A549 (cell line): ENCODE results near the gene ROR2. TPM values are rescaled to one million over a fixed set of nuclear protein-coding genes. Genes with fewer than 3 reads are reported as not detected.

Source experiments
- ATAC-seq, 2 experiments: fragments of 200-7000 bp in 1 of 2; fragments of >200 bp in 1 of 2; cut with Nextera tagmentation in 1 of 2; cut with Tn5 transposase in 1 of 2; 3 replicates each; pipeline versions ENCODE4 v1.8.0 to v1.9.1; 2018 to 2020; ENCODE audit warnings: mild to moderate bottlenecking in 1 of 2, moderate library complexity in 1 of 2
- CTCF ChIA-PET: fragments of 300-600 bp; sonication (Branson Sonifier 250); formaldehyde crosslinking; extraction: SDS; loops from one replicate; lab custom pipeline; 2021; ENCODE audit warnings: antibody characterized with exemption, inconsistent platforms; lab: Yijun Ruan, JAX
- POLR2A ChIA-PET: fragments of 350-600 bp; formaldehyde crosslinking; extraction: SDS; loops from one replicate; lab custom pipeline; 2021; ENCODE audit warnings: antibody characterized with exemption, inconsistent platforms; lab: Yijun Ruan, JAX
- DNase-seq, 2 experiments: peaks; one replicate each; pipeline versions ENCODE4 v3.0.0 to v3.0.0-alpha.2; 2011 to 2016; ENCODE audit warnings: low read depth in 1 of 2, low spot score in 1 of 2
- FAIRE-seq: peaks from 2 replicates; lab custom pipeline; 2011; peaks lifted over from hg19 to GRCh38; lab: Jason Lieb, UNC
- H3K27ac ChIP-seq, 2 experiments: fragments of >200 bp; sonication (Bioruptor Twin); formaldehyde crosslinking; 3 replicates each; pipeline ENCODE4 v1.5.1; 2016 to 2017
- H3K4me1 ChIP-seq: fragments of >200 bp; sonication (Bioruptor Twin); formaldehyde crosslinking; 3 replicates; pipeline ENCODE4 v1.6.1; 2016
- H3K4me2 ChIP-seq: fragments of >200 bp; sonication (Bioruptor Twin); formaldehyde crosslinking; 3 replicates; pipeline ENCODE4 v1.6.1; 2016
- H3K4me3 ChIP-seq: fragments of >200 bp; sonication (Bioruptor Twin); formaldehyde crosslinking; 3 replicates; pipeline ENCODE4 v1.5.1; 2016
- H3K9me3 ChIP-seq: fragments of >200 bp; sonication (Bioruptor Twin); formaldehyde crosslinking; 3 replicates; pipeline ENCODE4 v1.6.1; 2016
- BHLHE40 ChIP-seq: IDR thresholded peaks from 2 replicates; pipeline ENCODE4 v1.6.1; 2012; ENCODE audit warnings: low read depth, low read length, inconsistent platforms
- CBX2 ChIP-seq: fragments of 200-600 bp; sonication (generic); IDR thresholded peaks from 2 replicates; pipeline ENCODE4 v1.6.1; 2016; ENCODE audit warnings: low read depth, mild to moderate bottlenecking, borderline replicate concordance
- CEBPB ChIP-seq, 2 experiments: fragments of >200 bp in 1 of 2; sonication (Bioruptor Twin) in 1 of 2; formaldehyde crosslinking in 1 of 2; IDR thresholded peaks; 2 replicates each; pipeline ENCODE4 v1.6.1; 2012 to 2016
- EHF ChIP-seq: fragments of 250-450 bp; sonication (Bioruptor Pico); IDR thresholded peaks from 2 replicates; pipeline ENCODE4 v1.5.0; 2020; ENCODE audit warnings: mild to moderate bottlenecking
- EP300 ChIP-seq, 2 experiments: fragments of >200 bp; sonication (Bioruptor Twin); formaldehyde crosslinking; IDR thresholded peaks; 2 replicates in 1 of 2; 3 replicates in 1 of 2; pipeline ENCODE4 v1.6.1; 2016 to 2017
- HDAC2 ChIP-seq: fragments of 200-600 bp; sonication (generic); IDR thresholded peaks from 2 replicates; pipeline ENCODE4 v1.6.1; 2016
- HEYL ChIP-seq: fragments of 250-450 bp; sonication (Bioruptor Pico); IDR thresholded peaks from 2 replicates; pipeline ENCODE4 v1.8.0; 2021; ENCODE audit warnings: mild to moderate bottlenecking, moderate library complexity
- HOXA7 ChIP-seq: fragments of 250-450 bp; sonication (Bioruptor Pico); IDR thresholded peaks from 2 replicates; pipeline ENCODE4 v1.5.0; 2020; ENCODE audit warnings: mild to moderate bottlenecking, moderate library complexity
- HOXB5 ChIP-seq: fragments of 250-450 bp; sonication (Bioruptor Pico); IDR thresholded peaks from 2 replicates; pipeline ENCODE4 v1.5.0; 2020; ENCODE audit warnings: mild to moderate bottlenecking, moderate library complexity
- MAFK ChIP-seq: fragments of 450-650 bp; IDR thresholded peaks from 2 replicates; pipeline ENCODE4 v1.6.1; 2014; ENCODE audit not compliant: partially characterized antibody
- NFE2L2 ChIP-seq: fragments of 150-350 bp; conservative IDR thresholded peaks from 2 replicates; pipeline ENCODE4 v1.6.1; 2014; ENCODE audit warnings: low read length
- NR3C1 ChIP-seq: fragments of >200 bp; sonication (Bioruptor Twin); formaldehyde crosslinking; IDR thresholded peaks from 3 replicates; pipeline ENCODE4 v1.6.1; 2017
- POLR2A ChIP-seq: IDR thresholded peaks from 2 replicates; pipeline ENCODE4 v1.6.1; 2012; ENCODE audit warnings: mild to moderate bottlenecking, low read length
- RARB ChIP-seq: fragments of 250-450 bp; sonication (Bioruptor Pico); IDR thresholded peaks from 2 replicates; pipeline ENCODE4 v1.8.0; 2021; ENCODE audit warnings: mild to moderate bottlenecking, moderate library complexity
- RCOR1 ChIP-seq: fragments of 150-350 bp; IDR thresholded peaks from 2 replicates; pipeline ENCODE4 v1.6.1; 2014; ENCODE audit warnings: antibody characterized with exemption, low read length, low read depth
- RFX5 ChIP-seq: fragments of 450-650 bp; IDR thresholded peaks from 2 replicates; pipeline ENCODE4 v1.7.1; 2014; ENCODE audit warnings: antibody characterized with exemption, mild to moderate bottlenecking, moderate library complexity
- SREBF2 ChIP-seq: fragments of 450-650 bp; IDR thresholded peaks from 2 replicates; pipeline ENCODE4 v1.6.1; 2014; ENCODE audit warnings: mild to moderate bottlenecking, moderate library complexity
- TFCP2L1 ChIP-seq: fragments of 250-450 bp; sonication (Bioruptor Pico); IDR thresholded peaks from 2 replicates; pipeline ENCODE4 v1.5.0; 2021; ENCODE audit warnings: mild to moderate bottlenecking
- WGBS: methylation state at CpG from one replicate; pipeline ENCODE4 v1.1.6; 2017; ENCODE audit errors: missing lambda C conversion rate; 5-methylcytosine and 5-hydroxymethylcytosine counted together
- polyA plus RNA-seq, 4 experiments: library from polyadenylated mRNA; depleted of rRNA in 3 of 4; stranded (reverse); fragments of >200 nt; fragmentation: RNase III in 1 of 4; extraction: RNeasy Plus Mini Kit Qiagen cat#74134 plus additional on column Dnase treatment in 1 of 4; gene quantifications; 2 replicates in 3 of 4; 3 replicates in 1 of 4; pipeline ENCODE4 v1.2.3, GENCODE V29; 2011 to 2017
- TF ChIP-seq, protein P1 (sequence below): fragments of 200-600 bp; sonication (generic); IDR thresholded peaks from 2 replicates; pipeline ENCODE4 v1.6.1; 2016; ENCODE audit warnings: antibody characterized with exemption, mild to moderate bottlenecking, moderate library complexity
- TF ChIP-seq, protein P2 (sequence below): fragments of >200 bp; sonication (Bioruptor Twin); formaldehyde crosslinking; IDR thresholded peaks from 2 replicates; pipeline ENCODE4 v1.6.1; 2016
- TF ChIP-seq, protein P3 (sequence below): fragments of >200 bp; sonication (Bioruptor Twin); formaldehyde crosslinking; IDR thresholded peaks from 3 replicates; pipeline ENCODE4 v1.5.1; 2016
- TF ChIP-seq, protein P4 (sequence below): IDR thresholded peaks from 2 replicates; pipeline ENCODE4 v1.6.1; 2012; ENCODE audit warnings: low read depth, borderline replicate concordance

The ROR2 gene
- polyA plus RNA-seq, 2 of the 4 experiments (the other 2 are of a cell fraction) = 0.12 to 0.53 TPM

DNA sequence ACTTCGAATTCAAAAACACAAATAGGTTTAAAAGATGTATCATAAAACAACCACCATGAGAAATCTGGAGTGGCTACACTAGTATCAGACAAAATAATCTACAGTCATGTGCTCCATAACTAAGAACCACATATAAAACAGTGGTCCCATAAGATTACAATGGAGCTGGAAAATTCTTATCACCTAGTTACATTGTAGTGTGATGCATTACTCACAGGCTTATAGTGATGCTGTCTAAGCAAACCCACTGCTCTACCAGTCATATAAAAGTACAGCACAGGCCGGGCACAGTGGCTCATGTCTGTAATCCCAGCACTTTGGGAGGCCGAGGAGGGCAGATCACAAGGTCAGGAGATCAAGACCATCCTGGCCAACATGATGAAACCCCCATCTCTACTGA is 160.1 kb downstream of the ROR2 start (continued):
- TF ChIP-seq EP300 (IDR thresholded peaks at IDR 0.05) = no peak

DNA sequence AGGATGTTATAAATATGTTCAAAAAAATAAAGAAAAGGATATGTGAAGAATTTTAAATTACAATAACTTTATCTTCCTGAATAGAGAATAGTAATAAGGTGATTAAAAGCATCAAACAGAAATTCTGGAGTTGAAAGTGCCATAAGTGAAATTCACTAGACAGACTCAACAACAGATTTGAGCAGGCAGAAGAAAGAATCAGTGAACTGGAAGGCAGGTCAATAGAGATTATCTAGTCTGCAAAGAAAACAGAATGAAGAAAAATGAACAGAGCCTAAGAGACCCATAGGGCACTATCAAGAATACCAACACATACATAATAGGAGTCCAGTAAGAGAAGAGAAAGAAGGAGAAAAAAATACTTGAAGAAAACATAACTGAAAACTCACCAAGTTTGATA is 162.1 kb downstream of the ROR2 start:
- Histone ChIP-seq H3K9me3 (no peaks in the 10 kb centered on the region), H3K27ac (no peak overlapping the region), H3K4me3 (no peak overlapping the region), H3K4me1 (no peaks in the 10 kb centered on the region), H3K4me2 (no peak overlapping the region)
- DNase-seq (no peak), FAIRE-seq (no peak), ATAC-seq (no peak)
- TF ChIP-seq NFE2L2 (no peak), SREBF2 (no peak), HEYL (CRISPR knock-in tag) (no peak), EHF (CRISPR knock-in tag) (no peak), RCOR1 (no peak), CBX2 (no peak)
- TF ChIP-seq, protein P1, sequence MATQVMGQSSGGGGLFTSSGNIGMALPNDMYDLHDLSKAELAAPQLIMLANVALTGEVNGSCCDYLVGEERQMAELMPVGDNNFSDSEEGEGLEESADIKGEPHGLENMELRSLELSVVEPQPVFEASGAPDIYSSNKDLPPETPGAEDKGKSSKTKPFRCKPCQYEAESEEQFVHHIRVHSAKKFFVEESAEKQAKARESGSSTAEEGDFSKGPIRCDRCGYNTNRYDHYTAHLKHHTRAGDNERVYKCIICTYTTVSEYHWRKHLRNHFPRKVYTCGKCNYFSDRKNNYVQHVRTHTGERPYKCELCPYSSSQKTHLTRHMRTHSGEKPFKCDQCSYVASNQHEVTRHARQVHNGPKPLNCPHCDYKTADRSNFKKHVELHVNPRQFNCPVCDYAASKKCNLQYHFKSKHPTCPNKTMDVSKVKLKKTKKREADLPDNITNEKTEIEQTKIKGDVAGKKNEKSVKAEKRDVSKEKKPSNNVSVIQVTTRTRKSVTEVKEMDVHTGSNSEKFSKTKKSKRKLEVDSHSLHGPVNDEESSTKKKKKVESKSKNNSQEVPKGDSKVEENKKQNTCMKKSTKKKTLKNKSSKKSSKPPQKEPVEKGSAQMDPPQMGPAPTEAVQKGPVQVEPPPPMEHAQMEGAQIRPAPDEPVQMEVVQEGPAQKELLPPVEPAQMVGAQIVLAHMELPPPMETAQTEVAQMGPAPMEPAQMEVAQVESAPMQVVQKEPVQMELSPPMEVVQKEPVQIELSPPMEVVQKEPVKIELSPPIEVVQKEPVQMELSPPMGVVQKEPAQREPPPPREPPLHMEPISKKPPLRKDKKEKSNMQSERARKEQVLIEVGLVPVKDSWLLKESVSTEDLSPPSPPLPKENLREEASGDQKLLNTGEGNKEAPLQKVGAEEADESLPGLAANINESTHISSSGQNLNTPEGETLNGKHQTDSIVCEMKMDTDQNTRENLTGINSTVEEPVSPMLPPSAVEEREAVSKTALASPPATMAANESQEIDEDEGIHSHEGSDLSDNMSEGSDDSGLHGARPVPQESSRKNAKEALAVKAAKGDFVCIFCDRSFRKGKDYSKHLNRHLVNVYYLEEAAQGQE = no peak
- ChIA-PET POLR2A (no interaction called here), CTCF (interaction anchor here (0.7 kb wide), 1 partner anchor 1420 kb away, joined by 3 read pairs; no protein-coding TSS in a partner anchor)

DNA sequence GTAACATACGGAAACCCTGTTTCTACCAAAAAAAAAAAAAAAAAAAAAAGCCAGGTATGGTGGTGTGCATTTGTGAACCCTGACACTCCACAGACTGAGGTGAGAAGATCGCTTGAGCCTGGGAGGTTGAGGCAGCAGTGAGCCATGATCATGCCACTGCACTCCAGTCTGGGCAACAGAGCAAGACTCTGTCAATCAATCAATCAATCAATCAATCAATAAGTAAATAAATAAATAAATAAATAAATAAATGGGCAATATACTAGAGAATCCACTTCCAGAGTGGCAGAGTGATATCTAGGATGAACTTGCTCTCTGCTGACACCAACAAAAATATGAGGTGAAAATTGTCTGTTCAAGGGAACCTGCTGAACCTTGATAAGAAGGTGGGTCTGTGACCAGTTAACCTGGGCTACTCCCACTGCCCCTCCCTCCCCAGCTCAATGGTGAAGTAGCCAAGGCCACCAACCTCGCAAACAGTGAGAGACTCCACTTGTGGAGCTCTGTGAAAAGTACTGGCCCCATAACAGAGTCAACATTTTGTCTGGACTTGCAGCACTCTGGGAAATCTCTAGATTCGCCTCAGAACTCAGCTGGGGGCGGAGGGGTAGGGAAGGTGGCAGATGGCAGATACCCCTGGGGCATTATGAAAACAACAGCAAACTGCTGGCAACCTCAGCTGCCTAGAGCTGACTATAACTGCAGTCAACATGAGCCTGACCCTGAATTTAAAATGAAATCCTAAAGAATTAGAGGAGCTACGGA is 163.7 kb downstream of the ROR2 start:
- H3K4me2 ChIP-seq = no peak overlapping the region
- WGBS = 38% methylated on average over 6 of the region's 6 CpGs
- ATAC-seq (no peak), FAIRE-seq (no peak), DNase-seq (no peak)
- no peak overlapping the region for H3K4me3 ChIP-seq
- H3K9me3 ChIP-seq = no peaks in the 10 kb centered on the region
- ChIA-PET CTCF (interaction anchor here (0.6 to 1.1 kb wide), 4 partner anchors 11 to 52 kb away, joined by 3 to 7 read pairs (median 3); no protein-coding TSS in a partner anchor), POLR2A (no interaction called here)
- H3K27ac ChIP-seq = no peak overlapping the region
- no peaks in the 10 kb centered on the region for H3K4me1 ChIP-seq
- no peak for TF ChIP-seq RCOR1
- no peak for TF ChIP-seq HOXA7 (CRISPR knock-in tag)
- TF ChIP-seq CEBPB (IDR thresholded peaks at IDR 0.05) = no peak
- no peak for TF ChIP-seq CBX2
- no peak for TF ChIP-seq NFE2L2
- TF ChIP-seq, protein P2, sequence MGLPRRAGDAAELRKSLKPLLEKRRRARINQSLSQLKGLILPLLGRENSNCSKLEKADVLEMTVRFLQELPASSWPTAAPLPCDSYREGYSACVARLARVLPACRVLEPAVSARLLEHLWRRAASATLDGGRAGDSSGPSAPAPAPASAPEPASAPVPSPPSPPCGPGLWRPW = no peak
- TF ChIP-seq, protein P3, sequence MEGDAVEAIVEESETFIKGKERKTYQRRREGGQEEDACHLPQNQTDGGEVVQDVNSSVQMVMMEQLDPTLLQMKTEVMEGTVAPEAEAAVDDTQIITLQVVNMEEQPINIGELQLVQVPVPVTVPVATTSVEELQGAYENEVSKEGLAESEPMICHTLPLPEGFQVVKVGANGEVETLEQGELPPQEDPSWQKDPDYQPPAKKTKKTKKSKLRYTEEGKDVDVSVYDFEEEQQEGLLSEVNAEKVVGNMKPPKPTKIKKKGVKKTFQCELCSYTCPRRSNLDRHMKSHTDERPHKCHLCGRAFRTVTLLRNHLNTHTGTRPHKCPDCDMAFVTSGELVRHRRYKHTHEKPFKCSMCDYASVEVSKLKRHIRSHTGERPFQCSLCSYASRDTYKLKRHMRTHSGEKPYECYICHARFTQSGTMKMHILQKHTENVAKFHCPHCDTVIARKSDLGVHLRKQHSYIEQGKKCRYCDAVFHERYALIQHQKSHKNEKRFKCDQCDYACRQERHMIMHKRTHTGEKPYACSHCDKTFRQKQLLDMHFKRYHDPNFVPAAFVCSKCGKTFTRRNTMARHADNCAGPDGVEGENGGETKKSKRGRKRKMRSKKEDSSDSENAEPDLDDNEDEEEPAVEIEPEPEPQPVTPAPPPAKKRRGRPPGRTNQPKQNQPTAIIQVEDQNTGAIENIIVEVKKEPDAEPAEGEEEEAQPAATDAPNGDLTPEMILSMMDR = no peak
- TF ChIP-seq HOXB5 (CRISPR knock-in tag) = no peak
- TF ChIP-seq EHF (CRISPR knock-in tag) = no peak
- no peak for TF ChIP-seq HDAC2

DNA sequence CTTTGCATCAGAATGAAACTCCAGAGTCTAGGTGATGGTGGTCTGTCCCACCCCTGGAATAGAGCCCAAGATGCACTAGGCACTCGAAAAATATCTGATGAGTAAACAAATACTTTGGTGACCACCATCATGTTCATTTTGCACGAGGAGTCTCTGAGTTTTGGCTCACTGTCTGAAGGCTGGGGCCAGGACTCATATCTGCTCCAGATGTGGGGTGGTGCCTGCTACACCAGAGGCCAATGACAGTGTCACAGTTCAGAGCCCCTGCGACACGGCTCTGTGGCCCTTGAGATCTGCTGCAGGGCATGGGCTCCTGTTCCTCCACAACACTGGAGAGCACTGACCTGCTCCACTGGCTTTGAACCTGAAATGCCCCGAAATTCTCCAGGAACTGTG is 164.6 kb downstream of the ROR2 start:
- no peaks in the 10 kb centered on the region for H3K4me1 ChIP-seq
- WGBS = 7% methylated on average over 5 of the region's 5 CpGs
- H3K9me3 ChIP-seq = no peaks in the 10 kb centered on the region
- ATAC-seq (no peak), FAIRE-seq (no peak)
- POLR2A ChIA-PET = no interaction called here
- no peak overlapping the region for H3K4me2 ChIP-seq
- CTCF ChIA-PET = interaction anchor here (0.5 kb wide), 1 partner anchor 1922 kb away, joined by 3 read pairs; no protein-coding TSS in a partner anchor
- H3K4me3 ChIP-seq = no peak overlapping the region
- TF ChIP-seq RCOR1 (no peak), RARB (CRISPR knock-in tag) (no peak), CBX2 (no peak), TFCP2L1 (no peak), RFX5 (no peak), POLR2A (no peak), NFE2L2 (no peak), BHLHE40 (no peak), HDAC2 (no peak), NR3C1 (no peak), MAFK (no peak)
- TF ChIP-seq, protein P2 = no peak
- TF ChIP-seq, protein P4, sequence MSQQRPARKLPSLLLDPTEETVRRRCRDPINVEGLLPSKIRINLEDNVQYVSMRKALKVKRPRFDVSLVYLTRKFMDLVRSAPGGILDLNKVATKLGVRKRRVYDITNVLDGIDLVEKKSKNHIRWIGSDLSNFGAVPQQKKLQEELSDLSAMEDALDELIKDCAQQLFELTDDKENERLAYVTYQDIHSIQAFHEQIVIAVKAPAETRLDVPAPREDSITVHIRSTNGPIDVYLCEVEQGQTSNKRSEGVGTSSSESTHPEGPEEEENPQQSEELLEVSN = no peak
- TF ChIP-seq, all 56 proteins: peak for 0
- no peak overlapping the region for H3K27ac ChIP-seq
- no peak for DNase-seq
